ENCODE results near the gene FAM118B. TPM values are rescaled to one million over a fixed set of nuclear protein-coding genes. Genes with fewer than 3 reads are reported as not detected.
A peak's percentile ranks its signal among the peaks of the same experiment; 100 is the strongest.

The FAM118B gene
- total RNA-seq, 2 experiments from 2014 or later, result 9.4 to 11.9 TPM

GRCh38 chr11:126175393-126175792, 36.2 kb upstream of the FAM118B start:
- Mint-ChIP-seq H3K4me3 (no peak overlapping the region), H3K9me3 (peaks cover 3% of the 10 kb centered on the region), H3K4me1 (no peaks in the 10 kb centered on the region), H3K27ac (no peak overlapping the region), H3K36me3 (ENCODE audit: low read depth) (no peaks in the 10 kb centered on the region), H3K27me3 (no peaks in the 10 kb centered on the region)
- POLR2A ChIA-PET, result no interaction called here
- DNase-seq, result no peak
- CTCF ChIA-PET, result no interaction called here

GRCh38 chr11:126176853-126177470, 34.6 kb upstream of the FAM118B start:
- no peak for DNase-seq
- CTCF ChIA-PET, result no interaction called here
- H3K9me3 Mint-ChIP-seq, result peaks cover 3% of the 10 kb centered on the region
- no peak overlapping the region for H3K27ac Mint-ChIP-seq
- H3K4me1 Mint-ChIP-seq, result peaks cover 2% of the 10 kb centered on the region
- no peak overlapping the region for H3K4me3 Mint-ChIP-seq
- POLR2A ChIA-PET, result no interaction called here
- H3K27me3 Mint-ChIP-seq, result no peaks in the 10 kb centered on the region
- H3K36me3 Mint-ChIP-seq (ENCODE audit: low read depth), result no peaks in the 10 kb centered on the region

DNA sequence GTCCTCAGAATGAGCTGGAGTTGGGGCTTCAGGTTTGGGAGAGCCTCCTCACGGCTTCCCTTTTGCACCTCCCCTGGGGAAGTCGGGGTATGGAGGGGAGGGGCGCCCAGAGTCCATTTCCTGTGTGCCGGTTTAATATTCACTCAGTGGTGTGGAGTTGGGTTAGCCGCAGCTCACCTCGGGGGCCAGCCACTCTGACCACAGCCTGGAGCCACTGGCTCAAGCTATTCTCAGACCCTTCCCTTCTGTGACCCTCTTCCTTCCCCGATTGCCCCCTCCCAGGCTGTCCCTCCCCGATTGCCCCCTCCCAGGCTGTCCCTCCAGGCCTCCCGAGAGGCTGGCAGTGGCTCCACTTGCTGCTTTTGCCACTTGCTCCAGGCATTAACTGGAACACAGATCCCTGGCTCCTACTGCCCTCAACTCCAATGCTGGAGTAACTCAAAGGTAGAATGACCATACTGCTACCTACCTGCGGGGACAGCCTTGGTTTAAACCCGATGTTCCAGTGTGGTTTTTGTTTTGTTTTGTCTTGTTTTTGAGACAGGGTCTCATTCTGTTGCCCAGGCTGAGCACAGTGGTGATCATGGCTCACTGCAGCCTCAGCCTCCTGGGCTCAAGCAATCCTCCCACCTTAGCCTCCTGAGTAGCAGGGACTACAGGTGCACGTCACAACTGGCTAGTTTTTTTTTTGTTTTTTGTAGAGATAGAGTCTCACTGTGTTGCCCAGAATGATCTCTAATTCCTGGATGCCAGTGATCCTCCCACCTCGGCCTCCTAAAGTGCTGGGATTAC, 29.4 kb upstream of the FAM118B start:
- POLR2A ChIA-PET, result no interaction called here
- peaks cover 8% of the 10 kb centered on the region for H3K4me1 Mint-ChIP-seq
- peaks cover 3% of the 10 kb centered on the region for H3K9me3 Mint-ChIP-seq
- CTCF ChIA-PET, result no interaction called here
- H3K27me3 Mint-ChIP-seq, result no peaks in the 10 kb centered on the region
- H3K36me3 Mint-ChIP-seq (ENCODE audit: low read depth), result no peaks in the 10 kb centered on the region
- H3K27ac Mint-ChIP-seq, result no peak overlapping the region
- no peak overlapping the region for H3K4me3 Mint-ChIP-seq
- DNase-seq, result no peak

- Mint-ChIP-seq H3K4me3 (no peak overlapping the region), H3K27me3 (no peaks in the 10 kb centered on the region), H3K27ac (no peak overlapping the region), H3K4me1 (peaks cover 8% of the 10 kb centered on the region), H3K36me3 (ENCODE audit: low read depth) (no peaks in the 10 kb centered on the region), H3K9me3 (peaks cover 3% of the 10 kb centered on the region)
- POLR2A ChIA-PET, result no interaction called here
- DNase-seq, result no peak
- CTCF ChIA-PET, result no interaction called here
Measured at GRCh38 chr11:126182787-126183445, 28.7 kb upstream of the FAM118B start.

DNA sequence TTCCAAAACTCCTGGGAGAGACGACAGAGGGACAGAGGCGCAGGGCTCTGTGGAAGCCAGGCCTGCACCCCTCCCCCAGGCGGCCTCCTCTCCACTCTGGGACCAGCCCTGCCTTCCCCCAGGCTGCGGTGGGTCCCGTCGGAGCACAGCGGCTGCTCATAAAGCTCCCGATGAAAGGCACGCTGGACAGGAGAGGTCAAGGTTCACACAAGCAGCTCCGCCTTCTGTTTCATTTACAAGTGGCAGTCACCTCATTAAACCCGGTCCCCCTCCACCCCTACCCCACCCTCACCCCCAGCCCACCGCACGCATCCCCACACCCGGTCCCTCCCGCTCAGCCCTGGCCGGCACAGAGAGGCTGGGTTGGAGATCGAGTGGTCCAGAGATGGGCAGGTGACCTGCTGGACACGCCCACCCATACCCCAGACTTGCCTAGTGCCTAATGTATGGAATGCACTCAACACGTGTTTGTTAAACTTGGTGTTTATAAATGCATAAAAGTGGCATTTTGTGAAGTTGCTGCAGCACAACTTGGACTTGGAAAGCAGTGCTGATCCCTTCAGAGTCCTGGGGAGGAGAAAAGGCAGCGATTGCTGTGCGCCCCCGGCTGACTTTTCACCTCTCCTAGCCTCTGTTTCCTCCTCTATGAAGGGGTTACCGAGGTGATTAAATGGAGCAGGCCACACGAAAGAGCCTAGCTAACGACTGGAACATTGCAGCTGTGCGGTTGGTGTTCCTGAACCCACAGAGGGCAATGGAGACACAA, 26.1 kb upstream of the FAM118B start:
- CTCF ChIA-PET, result no interaction called here
- H3K4me3 Mint-ChIP-seq, result no peak overlapping the region
- POLR2A ChIA-PET, result no interaction called here

DNA sequence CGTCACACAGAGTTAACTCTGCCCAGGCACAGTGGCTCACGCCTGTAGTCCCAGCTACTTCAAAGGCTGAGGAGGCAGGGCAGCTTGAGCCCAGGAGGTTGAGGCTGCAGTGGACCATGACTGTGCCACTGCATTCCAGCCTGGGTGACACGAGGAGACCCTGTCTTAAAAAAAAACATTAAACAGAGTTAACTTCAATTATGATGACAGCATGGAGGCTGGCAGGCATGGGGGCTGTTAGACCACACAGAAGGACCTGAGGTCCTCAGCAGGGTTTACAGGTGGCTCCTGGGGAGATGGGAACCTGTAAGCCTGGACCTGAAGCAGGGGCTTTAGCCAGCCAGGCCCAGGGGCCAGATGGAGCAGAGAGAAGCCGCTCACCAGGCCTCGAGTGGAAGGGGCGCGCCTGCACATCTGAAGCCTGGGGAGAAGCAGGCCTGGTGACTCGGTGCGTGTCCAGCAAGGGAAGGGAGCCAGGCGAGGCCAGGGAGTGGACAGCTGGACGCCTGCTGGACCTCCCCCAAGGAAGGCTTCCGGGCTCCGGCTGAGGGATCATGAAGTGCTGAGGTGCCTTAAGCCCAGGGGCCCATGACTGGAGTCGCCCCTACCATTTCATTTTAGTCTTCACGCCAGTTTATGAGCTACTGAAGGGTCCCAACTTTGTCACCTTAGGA, 25.4 kb upstream of the FAM118B start:
- ChIA-PET CTCF (interaction anchor here (1.3 kb wide), 1 partner anchor 10 kb away, joined by 5 read pairs; no protein-coding TSS in a partner anchor), POLR2A (no interaction called here)
- Mint-ChIP-seq H3K9me3 (no peaks in the 10 kb centered on the region), H3K27me3 (no peaks in the 10 kb centered on the region), H3K4me1 (peaks cover 16% of the 10 kb centered on the region), H3K4me3 (no peak overlapping the region), H3K27ac (no peak overlapping the region), H3K36me3 (ENCODE audit: low read depth) (no peaks in the 10 kb centered on the region)
- DNase-seq, result no peak

More for the DNA sequence above, 26.1 kb upstream of the FAM118B start:
- no peak for DNase-seq
- H3K36me3 Mint-ChIP-seq (ENCODE audit: low read depth), result no peaks in the 10 kb centered on the region
- H3K4me1 Mint-ChIP-seq, result peaks cover 16% of the 10 kb centered on the region
- H3K9me3 Mint-ChIP-seq, result no peaks in the 10 kb centered on the region
- H3K27ac Mint-ChIP-seq, result no peak overlapping the region
- no peaks in the 10 kb centered on the region for H3K27me3 Mint-ChIP-seq

DNA sequence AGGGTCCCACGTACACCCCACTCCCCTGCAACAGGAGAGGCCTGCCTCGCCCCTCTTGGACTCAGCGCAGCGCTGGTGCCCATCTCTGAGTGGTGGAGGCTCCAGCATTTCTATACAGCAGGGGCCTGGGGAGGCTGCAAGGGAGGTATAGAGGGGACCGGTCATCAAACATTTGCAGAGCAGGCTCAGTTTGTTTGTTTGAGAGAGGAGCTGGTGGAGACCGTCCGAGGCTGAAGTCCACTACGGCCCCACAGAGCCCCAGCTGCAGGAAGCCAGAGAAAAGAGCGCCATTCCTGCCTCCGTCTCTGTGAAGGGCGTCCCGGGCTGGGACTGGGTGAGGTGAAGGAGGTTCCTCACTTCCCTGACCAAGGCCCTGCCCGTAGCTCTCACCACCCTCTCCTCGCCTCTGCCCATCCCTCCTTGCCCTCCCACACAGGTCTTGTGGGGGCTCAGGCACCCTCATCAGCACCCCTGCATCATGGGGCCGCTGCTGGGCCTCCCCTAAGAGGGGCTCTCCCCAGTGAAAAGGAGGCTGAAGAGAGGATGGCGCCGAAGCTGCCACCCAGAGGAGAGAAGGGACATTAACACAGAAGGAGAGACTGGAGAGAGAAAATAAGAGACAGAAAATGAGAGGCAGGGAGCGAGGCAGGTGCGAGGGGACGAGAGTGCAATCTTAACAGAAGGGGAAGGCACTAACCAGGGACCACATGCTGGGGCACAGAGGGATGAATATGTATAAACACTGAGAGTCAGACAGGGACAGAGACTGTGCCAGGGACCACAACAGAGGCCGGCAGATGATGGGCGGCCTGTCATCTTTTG, 24.7 kb upstream of the FAM118B start:
- ChIA-PET CTCF (interaction anchor here (1.3 kb wide), 1 partner anchor 9 kb away, joined by 5 read pairs; no protein-coding TSS in a partner anchor), POLR2A (no interaction called here)
- no peak for DNase-seq
- Mint-ChIP-seq H3K27ac (no peak overlapping the region), H3K36me3 (ENCODE audit: low read depth) (no peaks in the 10 kb centered on the region), H3K4me1 (peaks cover 14% of the 10 kb centered on the region), H3K4me3 (no peak overlapping the region), H3K9me3 (no peaks in the 10 kb centered on the region), H3K27me3 (no peaks in the 10 kb centered on the region)

- H3K27me3 Mint-ChIP-seq, result no peaks in the 10 kb centered on the region
- H3K4me3 Mint-ChIP-seq, result no peak overlapping the region
- peaks cover 8% of the 10 kb centered on the region for H3K4me1 Mint-ChIP-seq
- no peak for DNase-seq
- H3K36me3 Mint-ChIP-seq (ENCODE audit: low read depth), result no peaks in the 10 kb centered on the region
- H3K9me3 Mint-ChIP-seq, result no peaks in the 10 kb centered on the region
- peak overlapping the region; percentile 51 for H3K27ac Mint-ChIP-seq
- ChIA-PET CTCF (interaction anchor here (2.0 kb wide), 1 partner anchor 266 kb away, joined by 5 read pairs; no protein-coding TSS in a partner anchor), POLR2A (no interaction called here)
Measured at GRCh38 chr11:126188332-126189108, 23.1 kb upstream of the FAM118B start.

GRCh38 chr11:126189109-126189929, 22.3 kb upstream of the FAM118B start:
- Mint-ChIP-seq H3K4me1 (peaks cover 8% of the 10 kb centered on the region), H3K4me3 (no peak overlapping the region), H3K27me3 (no peaks in the 10 kb centered on the region), H3K36me3 (ENCODE audit: low read depth) (no peaks in the 10 kb centered on the region), H3K27ac (peak overlapping the region; percentile 51), H3K9me3 (no peaks in the 10 kb centered on the region)
- POLR2A ChIA-PET, result no interaction called here
- CTCF ChIA-PET, result interaction anchor here (2.0 kb wide), 1 partner anchor 266 kb away, joined by 5 read pairs; no protein-coding TSS in a partner anchor
- DNase-seq, result no peak

GRCh38 chr11:126190792-126191191, 20.8 kb upstream of the FAM118B start:
- peaks cover 8% of the 10 kb centered on the region for H3K4me1 Mint-ChIP-seq
- H3K4me3 Mint-ChIP-seq, result no peak overlapping the region
- ChIA-PET CTCF (interaction anchor here (2.0 kb wide), 1 partner anchor 268 kb away, joined by 5 read pairs; no protein-coding TSS in a partner anchor), POLR2A (no interaction called here)
- no peak for DNase-seq
- peaks cover 8% of the 10 kb centered on the region for H3K36me3 Mint-ChIP-seq (ENCODE audit: low read depth)
- no peaks in the 10 kb centered on the region for H3K27me3 Mint-ChIP-seq
- peak overlapping the region; percentile 26 for H3K27ac Mint-ChIP-seq
- H3K9me3 Mint-ChIP-seq, result no peaks in the 10 kb centered on the region
